Skeletal muscle tissue (tissue), 4 donors: ENCODE data around the gene L3MBTL1. TPM values are rescaled to one million over a fixed set of nuclear protein-coding genes. Genes with fewer than 3 reads are reported as not detected.

Experiments
- H3K27ac ChIP-seq: one replicate; pipeline ENCODE4 v1.7.0; 2013; ENCODE audit warnings: mild to moderate bottlenecking, low read depth, low read length, inconsistent platforms
- H3K27me3 ChIP-seq, 3 donors: one replicate each; pipeline ENCODE4 v1.7.0; 2013; ENCODE audit warnings: low read length in 3 of 3; ENCODE audit not compliant: control insufficient read depth in 3 of 3, insufficient read depth in 3 of 3
- H3K36me3 ChIP-seq, 3 donors: one replicate each; pipeline ENCODE4 v1.7.0; 2013; ENCODE audit warnings: low read length in 3 of 3; ENCODE audit not compliant: control insufficient read depth in 3 of 3, insufficient read depth in 3 of 3
- H3K4me1 ChIP-seq, 3 donors: one replicate each; pipeline ENCODE4 v1.7.0; 2013; ENCODE audit warnings: low read length in 3 of 3, mild to moderate bottlenecking in 3 of 3; ENCODE audit not compliant: control insufficient read depth in 3 of 3, insufficient read depth in 3 of 3
- H3K4me3 ChIP-seq, 3 donors: one replicate each; pipeline ENCODE4 v1.7.0; 2013; ENCODE audit warnings: low read length in 3 of 3
- H3K9ac ChIP-seq, 3 donors: one replicate each; pipeline ENCODE4 v1.7.0; 2013; ENCODE audit warnings: low read length in 3 of 3, mild to moderate bottlenecking in 3 of 3, moderate library complexity in 2 of 3, low read depth in 1 of 3
- H3K9me3 ChIP-seq, 3 donors: one replicate each; pipeline ENCODE4 v1.7.0; 2013; ENCODE audit warnings: low read length in 3 of 3; ENCODE audit not compliant: control insufficient read depth in 3 of 3
- total RNA-seq: library from RNA; depleted of rRNA; stranded (reverse); fragments of >200 nt; gene quantifications from one replicate; pipeline ENCODE4 v1.2.3, GENCODE V29; 2014
- donor health status: Osteomylitis.

The L3MBTL1 gene
- total RNA-seq, 1 donor from 2014 or later = 7.8 TPM

- no peak overlapping the region for H3K4me3 ChIP-seq
- H3K36me3 ChIP-seq = peaks cover 0 to 2% (median 0%) of the 10 kb centered on the region in 3 donors
- H3K27ac ChIP-seq = no peak overlapping the region
- no peaks in the 10 kb centered on the region for H3K27me3 ChIP-seq
- peaks cover 0 to 2% (median 1%) of the 10 kb centered on the region in 3 donors for H3K4me1 ChIP-seq
- H3K9ac ChIP-seq = no peak overlapping the region
- H3K9me3 ChIP-seq = no peaks in the 10 kb centered on the region
Measured at GRCh38 chr20:43520074-43520630, 12.7 kb downstream of the L3MBTL1 start.

- no peaks in the 10 kb centered on the region for H3K36me3 ChIP-seq
- no peaks in the 10 kb centered on the region for H3K4me1 ChIP-seq
- H3K27me3 ChIP-seq = no peaks in the 10 kb centered on the region
- no peak overlapping the region for H3K27ac ChIP-seq
- no peak overlapping the region for H3K9ac ChIP-seq
- no peaks in the 10 kb centered on the region for H3K9me3 ChIP-seq
- H3K4me3 ChIP-seq = no peak overlapping the region
Measured at GRCh38 chr20:43525021-43525420, 17.5 kb downstream of the L3MBTL1 start.

GRCh38 chr20:43528258-43528875 is 20.9 kb downstream of the L3MBTL1 start:
- Histone ChIP-seq H3K4me3 (no peak overlapping the region), H3K27ac (no peak overlapping the region), H3K27me3 (no peaks in the 10 kb centered on the region), H3K9ac (no peak overlapping the region), H3K4me1 (no peaks in the 10 kb centered on the region), H3K36me3 (peaks cover 0 to 2% (median 2%) of the 10 kb centered on the region in 3 donors), H3K9me3 (no peaks in the 10 kb centered on the region)

GRCh38 chr20:43529051-43529450 is 21.6 kb downstream of the L3MBTL1 start:
- no peak overlapping the region for H3K4me3 ChIP-seq
- peaks cover 0 to 2% (median 2%) of the 10 kb centered on the region in 3 donors for H3K36me3 ChIP-seq
- H3K27me3 ChIP-seq = no peaks in the 10 kb centered on the region
- H3K4me1 ChIP-seq = no peaks in the 10 kb centered on the region
- no peak overlapping the region for H3K9ac ChIP-seq
- H3K27ac ChIP-seq = no peak overlapping the region
- no peaks in the 10 kb centered on the region for H3K9me3 ChIP-seq

- H3K4me3 ChIP-seq = no peak overlapping the region
- no peaks in the 10 kb centered on the region for H3K4me1 ChIP-seq
- H3K27ac ChIP-seq = no peak overlapping the region
- H3K36me3 ChIP-seq = peaks cover 0 to 7% (median 2%) of the 10 kb centered on the region in 3 donors
- H3K27me3 ChIP-seq = no peaks in the 10 kb centered on the region
- no peak overlapping the region for H3K9ac ChIP-seq
- H3K9me3 ChIP-seq = no peaks in the 10 kb centered on the region
Measured at GRCh38 chr20:43529457-43530153, 22.1 kb downstream of the L3MBTL1 start.

GRCh38 chr20:43530321-43531090 is 23.0 kb downstream of the L3MBTL1 start:
- peaks cover 5 to 12% (median 5%) of the 10 kb centered on the region in 3 donors for H3K36me3 ChIP-seq
- H3K9me3 ChIP-seq = no peaks in the 10 kb centered on the region
- no peak overlapping the region for H3K4me3 ChIP-seq
- no peak overlapping the region for H3K27ac ChIP-seq
- H3K4me1 ChIP-seq = no peaks in the 10 kb centered on the region
- no peak overlapping the region for H3K9ac ChIP-seq
- no peaks in the 10 kb centered on the region for H3K27me3 ChIP-seq

GRCh38 chr20:43531091-43531443 is 23.6 kb downstream of the L3MBTL1 start:
- Histone ChIP-seq H3K9ac (no peak overlapping the region), H3K4me1 (no peaks in the 10 kb centered on the region), H3K9me3 (no peaks in the 10 kb centered on the region), H3K36me3 (peaks cover 7 to 18% (median 7%) of the 10 kb centered on the region in 3 donors), H3K27me3 (no peaks in the 10 kb centered on the region), H3K4me3 (no peak overlapping the region), H3K27ac (no peak overlapping the region)

- Histone ChIP-seq H3K36me3 (peaks cover 7 to 23% (median 7%) of the 10 kb centered on the region in 3 donors), H3K9ac (no peak overlapping the region), H3K4me3 (no peak overlapping the region), H3K4me1 (no peaks in the 10 kb centered on the region), H3K27me3 (no peaks in the 10 kb centered on the region), H3K9me3 (no peaks in the 10 kb centered on the region), H3K27ac (no peak overlapping the region)
Measured at GRCh38 chr20:43532416-43533055, 25.0 kb downstream of the L3MBTL1 start.

GRCh38 chr20:43533060-43533459 is 25.6 kb downstream of the L3MBTL1 start:
- no peak overlapping the region for H3K9ac ChIP-seq
- peaks cover 7 to 23% (median 7%) of the 10 kb centered on the region in 3 donors for H3K36me3 ChIP-seq
- no peak overlapping the region for H3K4me3 ChIP-seq
- no peaks in the 10 kb centered on the region for H3K27me3 ChIP-seq
- no peaks in the 10 kb centered on the region for H3K4me1 ChIP-seq
- H3K9me3 ChIP-seq = no peaks in the 10 kb centered on the region
- no peak overlapping the region for H3K27ac ChIP-seq
